Neutrophil (primary cell): ENCODE measurements around the gene SOBP.

Experiments used
- H3K27ac ChIP-seq: fragments of 200-600 bp; sonication (generic); 2 replicates; pipeline ENCODE4 v1.5.1; 2016; ENCODE audit warnings: mild to moderate bottlenecking, moderate library complexity
- H3K27me3 ChIP-seq: fragments of 200-600 bp; sonication (generic); 2 replicates; pipeline ENCODE4 v1.6.0; 2016; ENCODE audit warnings: mild to moderate bottlenecking
- H3K36me3 ChIP-seq: fragments of 200-600 bp; sonication (generic); 2 replicates; pipeline ENCODE4 v1.5.1; 2017
- H3K4me1 ChIP-seq, 2 experiments: fragments of 200-600 bp in 1 of 2; sonication (generic) in 1 of 2; 1 replicate in 1 of 2; 2 replicates in 1 of 2; pipeline versions ENCODE4 v1.5.1 to v1.6.1; 2013 to 2016; ENCODE audit warnings: low read depth in 1 of 2, low read length in 1 of 2, mild to moderate bottlenecking in 1 of 2, moderate library complexity in 1 of 2; ENCODE audit not compliant: control insufficient read depth in 1 of 2, insufficient read depth in 1 of 2
- H3K4me3 ChIP-seq, 2 experiments: fragments of 200-600 bp in 1 of 2; sonication (generic) in 1 of 2; 1 replicate in 1 of 2; 2 replicates in 1 of 2; pipeline ENCODE4 v1.5.1; 2013 to 2016; ENCODE audit warnings: low read depth in 1 of 2, low read length in 1 of 2, mild to moderate bottlenecking in 1 of 2, moderate library complexity in 1 of 2
- H3K9me3 ChIP-seq: fragments of 200-600 bp; sonication (generic); 2 replicates; pipeline ENCODE4 v1.5.1; 2016
- TF ChIP-seq, protein P1 (sequence below): fragments of 200-600 bp; sonication (generic); IDR thresholded peaks from 2 replicates; pipeline ENCODE4 v1.5.1; 2016; ENCODE audit warnings: antibody characterized with exemption

SOBP gene

DNA sequence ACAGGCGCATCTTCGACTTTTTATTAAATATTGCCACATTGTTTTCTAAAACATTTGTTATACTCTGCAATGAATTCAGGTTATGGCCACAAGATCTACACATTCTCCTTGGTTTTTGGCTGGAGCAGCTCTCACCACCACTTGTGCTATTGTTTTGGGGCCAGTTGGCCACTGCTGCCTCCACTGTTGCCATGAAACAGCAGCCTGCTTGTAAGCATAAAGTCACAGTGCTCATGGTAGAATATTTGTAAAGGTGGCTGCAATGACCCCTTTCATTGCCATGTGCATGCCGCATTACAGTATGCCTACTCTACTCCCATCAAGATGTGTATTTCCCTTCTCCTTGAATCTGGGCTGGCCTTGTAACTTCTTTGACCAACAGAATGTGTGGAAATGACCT, 192.8 kb downstream of the SOBP start:
- Histone ChIP-seq H3K27ac (no peak overlapping the region), H3K4me3 (no peak overlapping the region), H3K9me3 (no peaks in the 10 kb centered on the region), H3K36me3 (no peaks in the 10 kb centered on the region), H3K4me1 (no peaks in the 10 kb centered on the region), H3K27me3 (peaks cover 18% of the 10 kb centered on the region)
- TF ChIP-seq, protein P1, sequence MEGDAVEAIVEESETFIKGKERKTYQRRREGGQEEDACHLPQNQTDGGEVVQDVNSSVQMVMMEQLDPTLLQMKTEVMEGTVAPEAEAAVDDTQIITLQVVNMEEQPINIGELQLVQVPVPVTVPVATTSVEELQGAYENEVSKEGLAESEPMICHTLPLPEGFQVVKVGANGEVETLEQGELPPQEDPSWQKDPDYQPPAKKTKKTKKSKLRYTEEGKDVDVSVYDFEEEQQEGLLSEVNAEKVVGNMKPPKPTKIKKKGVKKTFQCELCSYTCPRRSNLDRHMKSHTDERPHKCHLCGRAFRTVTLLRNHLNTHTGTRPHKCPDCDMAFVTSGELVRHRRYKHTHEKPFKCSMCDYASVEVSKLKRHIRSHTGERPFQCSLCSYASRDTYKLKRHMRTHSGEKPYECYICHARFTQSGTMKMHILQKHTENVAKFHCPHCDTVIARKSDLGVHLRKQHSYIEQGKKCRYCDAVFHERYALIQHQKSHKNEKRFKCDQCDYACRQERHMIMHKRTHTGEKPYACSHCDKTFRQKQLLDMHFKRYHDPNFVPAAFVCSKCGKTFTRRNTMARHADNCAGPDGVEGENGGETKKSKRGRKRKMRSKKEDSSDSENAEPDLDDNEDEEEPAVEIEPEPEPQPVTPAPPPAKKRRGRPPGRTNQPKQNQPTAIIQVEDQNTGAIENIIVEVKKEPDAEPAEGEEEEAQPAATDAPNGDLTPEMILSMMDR: no peak

DNA sequence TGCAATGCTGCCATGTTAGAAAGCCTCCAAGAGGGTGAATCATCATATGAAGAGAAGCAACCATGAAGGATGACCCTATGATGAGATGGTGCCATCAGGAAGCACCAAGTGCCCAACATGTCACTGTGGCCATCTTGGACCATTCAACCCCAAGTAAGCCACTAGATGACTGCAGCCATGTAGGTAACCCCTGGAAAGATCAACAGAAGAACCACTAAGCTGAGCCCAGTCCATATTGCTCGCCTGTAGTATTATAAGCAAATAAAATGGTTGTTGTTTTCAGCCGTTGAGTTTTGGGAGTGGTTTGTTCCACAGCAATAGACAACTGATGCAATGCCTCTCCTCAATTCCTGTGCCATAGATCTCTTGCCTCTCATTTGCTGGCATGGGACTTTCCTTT, 193.3 kb downstream of the SOBP start:
- Histone ChIP-seq H3K9me3 (no peaks in the 10 kb centered on the region), H3K27ac (no peak overlapping the region), H3K27me3 (peaks cover 14% of the 10 kb centered on the region), H3K4me3 (no peak overlapping the region), H3K4me1 (no peaks in the 10 kb centered on the region), H3K36me3 (no peaks in the 10 kb centered on the region)
- TF ChIP-seq, protein P1: no peak

DNA sequence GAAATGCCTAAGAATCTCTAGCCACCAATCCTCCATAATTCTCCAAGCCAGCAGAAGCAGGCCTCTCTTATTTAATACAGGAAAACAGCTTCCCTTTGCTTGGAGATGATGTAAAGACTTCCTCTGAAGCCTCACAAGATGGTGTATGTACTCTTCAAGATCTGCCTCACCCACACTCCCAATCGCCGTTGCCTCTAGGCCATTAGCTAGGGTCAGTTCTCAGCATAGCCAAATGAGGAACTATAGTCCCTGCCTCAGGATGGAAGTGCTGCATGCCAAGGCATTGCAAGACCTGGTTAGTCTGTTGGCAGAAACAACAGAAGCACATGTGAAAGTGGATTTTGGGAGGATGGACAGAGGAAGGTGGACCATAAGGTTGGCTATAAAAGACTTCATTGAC, 195.1 kb downstream of the SOBP start:
- Histone ChIP-seq H3K36me3 (no peaks in the 10 kb centered on the region), H3K9me3 (no peaks in the 10 kb centered on the region), H3K4me1 (no peaks in the 10 kb centered on the region), H3K27ac (no peak overlapping the region), H3K27me3 (peaks cover 7% of the 10 kb centered on the region), H3K4me3 (no peak overlapping the region)
- TF ChIP-seq, protein P1: no peak

DNA sequence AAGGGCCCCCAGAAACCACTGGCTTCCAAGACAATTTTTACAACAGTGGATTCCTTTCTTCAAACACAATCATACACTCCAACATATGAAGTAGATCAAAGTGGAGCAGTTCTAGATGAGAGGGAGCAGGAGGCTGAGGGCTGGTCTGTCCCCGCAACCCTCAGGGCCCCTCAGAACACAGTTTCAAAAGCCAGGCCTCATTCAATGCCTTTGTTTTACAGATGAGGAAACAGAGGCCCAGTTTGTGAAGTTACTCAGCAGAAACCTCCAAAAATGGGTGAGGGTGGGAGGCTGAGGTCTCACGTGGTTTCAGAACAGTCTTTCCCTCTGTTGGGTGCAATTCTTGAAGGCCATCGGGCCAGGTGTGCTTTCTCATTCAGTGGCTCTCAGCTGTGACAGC, 199.3 kb downstream of the SOBP start:
- TF ChIP-seq, protein P1: no peak
- Histone ChIP-seq H3K27ac (no peak overlapping the region), H3K27me3 (peaks cover 20% of the 10 kb centered on the region), H3K9me3 (no peaks in the 10 kb centered on the region), H3K4me1 (no peaks in the 10 kb centered on the region), H3K4me3 (no peak overlapping the region), H3K36me3 (no peaks in the 10 kb centered on the region)

DNA sequence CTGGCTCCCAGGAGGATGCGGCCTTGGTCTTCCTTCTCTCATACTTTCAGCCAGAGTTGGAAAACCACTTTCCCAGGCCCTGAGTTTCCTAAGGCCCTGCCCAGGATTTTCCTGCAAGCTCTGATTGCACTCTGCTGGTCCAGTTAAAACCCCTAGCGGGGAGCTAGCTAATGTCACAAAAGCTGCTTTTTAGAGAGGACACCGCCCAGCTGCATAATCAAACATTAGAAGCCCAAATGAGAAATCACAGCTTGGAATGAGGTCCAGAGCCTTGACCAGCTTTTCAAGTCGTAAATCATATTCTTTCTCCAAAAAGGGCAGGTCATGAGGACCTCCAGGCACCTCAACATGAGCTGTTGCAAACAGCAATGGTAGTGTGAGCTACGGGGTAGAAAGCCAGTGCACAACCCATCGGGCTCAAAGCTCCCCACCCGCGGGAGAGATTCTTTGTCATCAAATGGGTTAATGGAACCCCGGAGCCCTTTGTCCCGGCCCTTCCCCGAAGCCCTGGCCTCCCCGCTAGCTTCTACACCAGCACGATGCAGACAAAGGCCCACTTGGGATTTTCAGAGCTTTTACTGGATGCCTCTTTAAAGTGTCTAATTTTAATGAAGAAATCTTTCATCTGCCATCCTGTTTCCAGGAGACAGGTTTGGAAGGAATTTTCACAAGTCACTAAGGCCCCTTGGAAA, 200.2 kb downstream of the SOBP start:
- no peaks in the 10 kb centered on the region for H3K9me3 ChIP-seq
- peaks cover 20% of the 10 kb centered on the region for H3K27me3 ChIP-seq
- H3K27ac ChIP-seq: no peak overlapping the region
- no peaks in the 10 kb centered on the region for H3K36me3 ChIP-seq
- TF ChIP-seq, protein P1: no peak
- peaks cover 4% of the 10 kb centered on the region in 2 experiments for H3K4me1 ChIP-seq
- H3K4me3 ChIP-seq: no peak overlapping the region
